CD4-positive, alpha-beta T cell treated with Interleukin-12 subunit alpha and Interleukin-12 subunit beta, for 1 hour (primary cell): Measurements from ENCODE around the gene TBC1D9B.

Source experiments
- DNase-seq: peaks from one replicate; pipeline ENCODE4 v3.0.0-alpha.2; 2020

The TBC1D9B gene

DNA sequence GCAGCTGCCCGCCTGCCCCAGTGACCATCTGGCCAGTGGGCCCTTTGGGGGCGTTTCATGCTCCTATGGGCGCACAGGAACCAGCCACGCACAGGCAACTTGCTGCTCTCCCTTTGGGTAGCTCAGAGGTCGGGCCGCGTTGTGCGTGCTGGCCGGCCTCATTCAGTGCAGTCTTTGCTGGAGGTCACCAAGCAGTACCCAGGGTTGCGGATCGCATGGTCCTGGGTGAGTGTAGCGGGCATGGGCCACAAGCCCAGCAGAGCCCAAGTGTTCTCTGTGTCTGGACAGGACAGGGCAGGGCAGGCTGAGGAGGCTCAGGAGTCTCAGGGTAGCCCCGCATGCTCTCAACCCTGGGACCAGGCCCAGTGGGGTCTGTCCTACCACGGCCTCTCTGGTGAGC, 39.2 kb downstream of the TBC1D9B start:
- no peak for DNase-seq

DNA sequence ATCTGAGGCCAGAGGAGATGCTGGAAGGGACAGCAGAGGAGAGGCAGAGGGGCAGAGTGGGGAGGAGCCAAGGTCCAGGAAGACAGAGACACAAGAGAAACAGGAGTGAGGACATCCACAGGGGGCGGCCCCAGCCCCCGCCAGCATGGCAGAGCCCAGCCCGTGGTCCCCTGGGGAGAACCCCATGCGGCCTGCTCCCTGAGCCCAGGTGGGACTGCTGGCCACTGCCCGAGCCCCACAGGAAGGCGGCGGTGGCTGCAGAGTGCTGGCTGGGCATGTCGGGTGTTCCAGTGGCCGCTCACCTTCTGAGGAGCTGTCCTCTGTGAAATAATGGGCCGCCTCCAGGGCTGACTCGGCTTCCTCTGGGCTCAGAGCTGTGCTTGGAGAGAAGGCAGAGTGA, 40.2 kb downstream of the TBC1D9B start:
- no peak for DNase-seq

DNA sequence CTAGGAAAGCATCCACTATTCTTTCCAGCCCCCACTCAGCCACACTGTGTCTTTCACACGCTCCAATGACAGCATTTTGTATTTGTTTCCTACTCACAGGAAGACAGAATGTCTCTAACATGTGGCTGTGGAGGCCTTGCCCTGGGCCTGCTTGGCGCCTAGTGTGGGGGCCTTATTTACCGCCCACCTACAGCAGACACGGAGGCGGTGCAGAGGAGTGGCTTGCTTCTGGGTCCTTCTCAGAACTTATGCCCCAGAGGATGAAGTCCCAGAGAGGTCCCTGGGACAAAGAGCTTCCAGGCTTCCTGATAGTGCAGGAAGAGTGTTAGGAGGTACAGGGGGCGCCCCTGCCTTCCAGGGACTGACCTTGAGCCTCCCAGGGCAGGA, 40.6 kb downstream of the TBC1D9B start:
- DNase-seq: no peak

GRCh38 chr5:179866241-179867078, 41.2 kb downstream of the TBC1D9B start:
- no peak for DNase-seq

DNA sequence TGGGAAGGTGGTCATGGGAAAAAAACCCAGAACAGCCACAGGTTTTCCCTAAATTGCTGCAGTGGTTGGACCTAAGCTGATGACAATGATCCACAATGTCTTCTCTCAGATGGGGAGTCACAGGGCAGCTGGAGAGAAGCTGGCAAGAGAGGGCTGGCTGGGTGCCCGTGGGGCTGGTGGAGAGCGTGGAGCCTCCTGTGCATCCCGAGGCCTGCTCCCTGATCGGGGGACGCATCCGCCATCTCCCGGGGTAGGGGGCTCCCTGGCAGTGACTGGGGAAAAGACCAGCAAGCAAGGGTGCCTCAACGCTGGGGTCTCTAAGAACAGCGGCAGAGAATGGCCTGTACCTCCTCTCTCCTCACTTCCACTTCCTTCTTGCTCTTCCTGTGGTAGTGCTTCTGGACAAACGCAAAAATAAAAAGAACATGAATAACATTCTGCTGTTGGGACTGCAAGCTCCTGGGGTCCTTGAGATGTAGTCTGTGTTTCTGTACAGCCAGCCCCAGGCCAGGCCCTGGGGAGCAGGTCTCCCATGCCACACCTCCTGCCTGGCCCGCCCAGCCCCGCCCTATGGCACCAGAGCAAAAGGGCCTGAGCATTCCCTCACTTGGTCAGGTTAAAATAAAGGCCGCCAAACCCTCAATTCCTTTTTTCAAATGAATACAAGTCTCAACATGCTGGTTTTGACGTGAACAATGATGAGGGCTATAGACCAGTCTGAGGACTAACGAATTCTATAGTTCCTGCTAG, 42.0 kb downstream of the TBC1D9B start:
- no peak for DNase-seq

DNA sequence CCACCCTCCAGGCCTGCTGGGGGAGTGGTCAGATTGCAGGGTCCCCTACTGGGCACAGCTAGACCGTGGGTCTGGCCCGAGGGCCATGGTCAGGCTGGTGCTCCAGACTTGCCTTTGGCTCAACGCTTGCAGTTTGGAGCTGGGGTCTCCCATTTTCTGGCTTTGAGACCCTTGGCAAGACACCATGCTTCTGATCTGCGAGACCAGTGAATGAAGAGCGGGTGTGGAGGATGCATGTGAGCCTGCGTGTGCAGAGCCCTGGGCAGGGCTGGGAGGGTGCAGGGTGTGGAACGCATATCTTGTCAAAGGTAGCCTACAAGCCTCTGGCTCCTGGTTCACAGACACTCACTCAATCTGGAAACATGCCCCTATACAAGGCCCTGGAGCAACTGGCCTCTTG, 43.0 kb downstream of the TBC1D9B start:
- DNase-seq: no peak

GRCh38 chr5:179863449-179864085, 44.1 kb downstream of the TBC1D9B start:
- no peak for DNase-seq

DNA sequence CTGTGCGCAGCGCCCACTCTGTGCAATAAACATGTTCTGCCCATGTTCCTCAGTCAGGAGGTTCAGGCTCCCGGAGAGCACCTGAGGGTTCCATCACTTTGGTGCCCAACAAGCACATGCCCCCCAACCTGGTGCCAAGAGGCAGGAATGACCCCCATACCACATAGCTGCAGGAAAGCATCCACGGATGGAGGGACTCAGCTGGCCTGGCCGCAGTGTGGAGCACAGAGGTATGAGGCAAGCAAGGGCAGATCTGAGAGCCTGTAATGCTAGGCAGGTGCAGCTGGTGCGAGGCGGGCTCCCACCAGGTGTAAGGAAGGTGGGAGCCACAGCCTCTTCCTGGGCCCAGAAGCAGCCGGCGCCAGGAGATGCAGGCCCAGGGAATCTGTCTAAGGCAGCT, 44.8 kb downstream of the TBC1D9B start:
- no peak for DNase-seq

DNA sequence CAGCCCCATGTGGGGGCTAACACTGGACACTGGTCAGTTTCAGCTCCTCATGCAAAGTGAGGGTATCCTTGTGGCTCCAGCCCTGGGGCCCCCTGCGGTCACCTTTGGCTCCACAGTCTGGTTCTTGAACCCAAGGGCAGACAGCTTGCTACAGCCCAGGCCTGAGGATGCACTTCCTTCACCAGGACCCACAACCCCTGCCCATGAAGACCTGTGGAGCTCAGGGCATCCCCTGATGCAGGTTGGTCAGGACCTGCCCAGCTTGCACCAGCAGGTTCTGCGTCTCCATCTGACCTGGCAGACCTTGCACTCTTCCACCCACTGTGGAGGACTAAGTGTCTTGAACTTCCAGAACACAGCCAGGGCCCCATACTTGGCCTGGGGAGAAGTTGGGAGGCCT, 45.4 kb downstream of the TBC1D9B start:
- no peak for DNase-seq

- DNase-seq: no peak
These were observed 47.4 kb downstream of the TBC1D9B start for GRCh38 chr5:179860301-179860700.

GRCh38 chr5:179858586-179859427, 48.9 kb downstream of the TBC1D9B start, which contains the start of gene MRNIP:
Gene MRNIP (minus strand): TSS chr5:179858817. CDS start chr5:179858796, 21 bp downstream.
- DNase-seq: peak; percentile 89

- peak; percentile 53 for DNase-seq
These were observed 49.5 kb downstream of the TBC1D9B start for GRCh38 chr5:179858241-179858585.

GRCh38 chr5:179854356-179854755, 53.3 kb downstream of the TBC1D9B start:
- no peak for DNase-seq

DNA sequence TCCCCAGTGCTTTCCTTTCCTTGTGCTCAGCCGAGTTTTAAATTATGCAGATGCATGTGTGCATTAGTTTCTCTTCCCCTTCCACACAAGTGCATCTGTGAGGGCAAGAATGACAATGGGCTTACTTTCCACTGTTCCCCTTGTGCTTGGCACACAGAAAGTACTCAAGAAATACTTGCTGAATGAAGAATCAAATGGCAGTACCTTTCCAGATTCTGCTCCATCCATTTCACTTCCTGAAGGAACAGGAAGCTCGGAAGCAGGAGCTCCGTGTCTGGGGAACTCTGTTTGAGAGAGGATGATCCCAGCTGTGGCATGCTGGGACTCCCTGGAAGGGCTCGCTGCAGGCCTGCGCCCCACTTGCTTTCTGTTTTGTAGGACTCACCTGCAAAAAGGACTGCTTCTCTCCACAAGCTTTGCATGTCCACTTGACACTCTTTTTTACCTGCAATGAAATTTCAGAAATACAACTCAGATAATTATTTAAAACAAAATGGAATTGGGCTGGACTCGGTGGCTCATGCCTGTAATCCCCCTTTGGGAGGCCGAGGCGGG, 54.6 kb downstream of the TBC1D9B start:
- DNase-seq: no peak

DNA sequence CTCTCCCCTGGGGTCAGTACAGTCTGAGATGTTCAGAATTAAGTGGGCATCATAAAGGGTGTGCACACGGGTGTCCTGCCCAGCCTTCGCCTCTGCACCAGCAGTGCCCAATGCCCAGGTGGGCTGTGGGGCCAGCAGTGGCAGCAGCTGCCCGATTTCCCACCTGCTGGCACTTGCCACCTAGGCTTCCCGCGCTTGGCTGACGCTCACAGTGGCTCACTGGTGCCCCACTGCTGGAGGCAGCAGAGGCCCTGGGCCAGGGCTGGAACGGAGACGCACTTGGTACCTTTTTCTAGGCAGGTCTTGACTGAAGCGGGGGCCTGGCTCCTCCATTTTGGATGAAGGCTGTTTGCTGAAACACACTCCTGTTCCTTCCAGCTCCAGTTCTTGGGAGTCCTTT, 66.1 kb downstream of the TBC1D9B start:
- DNase-seq: peak; percentile 22

GRCh38 chr5:179840766-179841165, 66.9 kb downstream of the TBC1D9B start:
- peak; percentile 19 for DNase-seq

DNA sequence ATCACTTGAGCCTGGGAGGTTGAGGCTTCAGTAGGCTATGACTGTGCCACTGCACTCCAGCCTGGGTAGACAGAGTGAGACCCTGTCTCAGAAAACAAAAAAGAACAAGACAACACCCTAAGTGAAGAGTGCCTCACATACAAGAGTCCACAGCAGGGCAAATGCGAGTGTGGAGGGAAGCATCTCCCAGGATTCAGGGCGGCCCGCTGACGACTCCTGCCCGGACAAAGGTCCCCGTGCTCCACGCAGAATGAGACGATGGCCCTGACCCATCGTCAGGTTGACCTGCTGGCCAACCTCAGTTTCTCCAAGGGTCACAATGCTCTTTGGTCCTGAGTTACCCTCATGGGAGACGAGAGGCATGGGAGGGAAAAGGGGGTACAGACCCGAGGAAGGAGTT, 67.4 kb downstream of the TBC1D9B start:
- peak; percentile 18 for DNase-seq

- DNase-seq: peak; percentile 32
These were observed 68.1 kb downstream of the TBC1D9B start for GRCh38 chr5:179839328-179840256.

GRCh38 chr5:179837076-179838011, 70.4 kb downstream of the TBC1D9B start:
- peak; percentile 17 for DNase-seq
